SK-N-SH treated with all-trans-retinoic acid at 6 μM for 48 hours (cell line): ENCODE measurements around the gene SCGB1C2.

Experiments
- ATAC-seq: fragments of 200-7000 bp; cut with Tn5 transposase; 3 replicates; pipeline ENCODE4 v1.9.1; 2020; ENCODE audit warnings: mild to moderate bottlenecking, moderate library complexity
- ARNTL ChIP-seq: fragments of 450-650 bp; formaldehyde crosslinking; IDR thresholded peaks from 2 replicates; pipeline ENCODE4 v1.5.0; 2020; ENCODE audit warnings: low read depth, mild to moderate bottlenecking, moderate library complexity, borderline replicate concordance
- BACH2 ChIP-seq: fragments of 250-450 bp; sonication (Bioruptor Pico); IDR thresholded peaks from 2 replicates; pipeline ENCODE4 v1.9.0; 2021; ENCODE audit warnings: mild to moderate bottlenecking, borderline replicate concordance
- CREB5 ChIP-seq: fragments of 250-450 bp; sonication (Bioruptor Pico); IDR thresholded peaks from 2 replicates; pipeline ENCODE4 v1.5.1; 2020; ENCODE audit warnings: low read depth, mild to moderate bottlenecking, moderate library complexity
- CSDC2 ChIP-seq: fragments of 250-450 bp; sonication (Bioruptor Pico); IDR thresholded peaks from 2 replicates; pipeline ENCODE4 v1.5.0; 2020; ENCODE audit warnings: mild to moderate bottlenecking, moderate library complexity
- CSRNP3 ChIP-seq: fragments of 250-450 bp; sonication (Bioruptor Pico); IDR thresholded peaks from 2 replicates; pipeline ENCODE4 v1.5.1; 2021; ENCODE audit warnings: mild to moderate bottlenecking, moderate library complexity
- ESRRG ChIP-seq: fragments of 250-450 bp; sonication (Bioruptor Pico); IDR thresholded peaks from 2 replicates; pipeline ENCODE4 v1.6.1; 2021; ENCODE audit warnings: mild to moderate bottlenecking
- GLIS3 ChIP-seq: fragments of 250-450 bp; sonication (Bioruptor Pico); IDR thresholded peaks from 2 replicates; pipeline ENCODE4 v1.5.0; 2020; ENCODE audit warnings: mild to moderate bottlenecking, moderate library complexity
- ISL1 ChIP-seq: fragments of 250-450 bp; sonication (Bioruptor Pico); IDR thresholded peaks from 2 replicates; pipeline ENCODE4 v2.1.2; 2022; ENCODE audit warnings: mild to moderate bottlenecking, moderate library complexity
- OSR1 ChIP-seq: fragments of 250-450 bp; sonication (Bioruptor Pico); IDR thresholded peaks from 2 replicates; pipeline ENCODE4 v1.8.0; 2022; ENCODE audit warnings: moderate library complexity, mild to moderate bottlenecking, inconsistent platforms
- PATZ1 ChIP-seq: fragments of 250-450 bp; sonication (Bioruptor Pico); IDR thresholded peaks from 2 replicates; pipeline ENCODE4 v1.8.0; 2020; ENCODE audit warnings: mild to moderate bottlenecking, moderate library complexity, borderline replicate concordance
- RARB ChIP-seq: fragments of 250-450 bp; sonication (Bioruptor Pico); IDR thresholded peaks from 2 replicates; pipeline ENCODE4 v1.8.0; 2021; ENCODE audit warnings: mild to moderate bottlenecking, moderate library complexity
- SNAI2 ChIP-seq: fragments of 250-450 bp; sonication (Bioruptor Pico); IDR thresholded peaks from 2 replicates; pipeline ENCODE4 v1.5.0; 2020; ENCODE audit warnings: mild to moderate bottlenecking, moderate library complexity
- TCF4 ChIP-seq: fragments of 250-450 bp; sonication (Bioruptor Pico); IDR thresholded peaks from 2 replicates; pipeline ENCODE4 v1.8.0; 2021; ENCODE audit warnings: mild to moderate bottlenecking, moderate library complexity, borderline replicate concordance
- TOX ChIP-seq: fragments of 250-450 bp; sonication (Bioruptor Pico); IDR thresholded peaks from 2 replicates; pipeline ENCODE4 v1.8.0; 2021; ENCODE audit warnings: mild to moderate bottlenecking, moderate library complexity, borderline replicate concordance
- ZC3H10 ChIP-seq: fragments of 250-450 bp; sonication (Bioruptor Pico); IDR thresholded peaks from 2 replicates; pipeline ENCODE4 v1.5.1; 2021; ENCODE audit warnings: mild to moderate bottlenecking, moderate library complexity
- ZFP3 ChIP-seq: fragments of 250-450 bp; sonication (Bioruptor Pico); IDR thresholded peaks from 2 replicates; pipeline ENCODE4 v1.5.0; 2020; ENCODE audit warnings: mild to moderate bottlenecking, moderate library complexity
- ZFP30 ChIP-seq: fragments of 450-650 bp; formaldehyde crosslinking; IDR thresholded peaks from 2 replicates; pipeline ENCODE4 v1.5.0; 2022; ENCODE audit warnings: mild to moderate bottlenecking, moderate library complexity
- ZNF565 ChIP-seq: fragments of 450-650 bp; formaldehyde crosslinking; conservative IDR thresholded peaks from 2 replicates; pipeline ENCODE4 v1.5.0; 2020; ENCODE audit warnings: low read depth, mild to moderate bottlenecking, moderate library complexity
- ZNF70 ChIP-seq: fragments of 450-650 bp; formaldehyde crosslinking; IDR thresholded peaks from 2 replicates; pipeline ENCODE4 v1.5.0; 2020; ENCODE audit warnings: mild to moderate bottlenecking, moderate library complexity
- ZNF8 ChIP-seq: fragments of 450-650 bp; formaldehyde crosslinking; IDR thresholded peaks from 2 replicates; pipeline ENCODE4 v1.5.0; 2020; ENCODE audit warnings: mild to moderate bottlenecking, moderate library complexity
- TF ChIP-seq, protein P1 (sequence below): fragments of 250-450 bp; sonication (Bioruptor Pico); IDR thresholded peaks from 2 replicates; pipeline ENCODE4 v1.5.0; 2020; ENCODE audit warnings: mild to moderate bottlenecking, moderate library complexity
- TF ChIP-seq, protein P2 (sequence below): fragments of 250-450 bp; sonication (Bioruptor Pico); IDR thresholded peaks from 2 replicates; pipeline ENCODE4 v1.8.0; 2021; ENCODE audit warnings: low read depth, mild to moderate bottlenecking, moderate library complexity, borderline replicate concordance

Gene SCGB1C2

GRCh38 chr17:146983-147761 lies 9.8 kb downstream of the SCGB1C2 start:
- TF ChIP-seq RARB (CRISPR knock-in tag) (no peak), SNAI2 (CRISPR knock-in tag) (no peak), ZNF70 (CRISPR knock-in tag) (no peak), OSR1 (CRISPR knock-in tag) (no peak), ZNF565 (CRISPR knock-in tag) (no peak), ZNF8 (CRISPR knock-in tag) (no peak), BACH2 (CRISPR knock-in tag) (no peak)
- TF ChIP-seq, protein P1, sequence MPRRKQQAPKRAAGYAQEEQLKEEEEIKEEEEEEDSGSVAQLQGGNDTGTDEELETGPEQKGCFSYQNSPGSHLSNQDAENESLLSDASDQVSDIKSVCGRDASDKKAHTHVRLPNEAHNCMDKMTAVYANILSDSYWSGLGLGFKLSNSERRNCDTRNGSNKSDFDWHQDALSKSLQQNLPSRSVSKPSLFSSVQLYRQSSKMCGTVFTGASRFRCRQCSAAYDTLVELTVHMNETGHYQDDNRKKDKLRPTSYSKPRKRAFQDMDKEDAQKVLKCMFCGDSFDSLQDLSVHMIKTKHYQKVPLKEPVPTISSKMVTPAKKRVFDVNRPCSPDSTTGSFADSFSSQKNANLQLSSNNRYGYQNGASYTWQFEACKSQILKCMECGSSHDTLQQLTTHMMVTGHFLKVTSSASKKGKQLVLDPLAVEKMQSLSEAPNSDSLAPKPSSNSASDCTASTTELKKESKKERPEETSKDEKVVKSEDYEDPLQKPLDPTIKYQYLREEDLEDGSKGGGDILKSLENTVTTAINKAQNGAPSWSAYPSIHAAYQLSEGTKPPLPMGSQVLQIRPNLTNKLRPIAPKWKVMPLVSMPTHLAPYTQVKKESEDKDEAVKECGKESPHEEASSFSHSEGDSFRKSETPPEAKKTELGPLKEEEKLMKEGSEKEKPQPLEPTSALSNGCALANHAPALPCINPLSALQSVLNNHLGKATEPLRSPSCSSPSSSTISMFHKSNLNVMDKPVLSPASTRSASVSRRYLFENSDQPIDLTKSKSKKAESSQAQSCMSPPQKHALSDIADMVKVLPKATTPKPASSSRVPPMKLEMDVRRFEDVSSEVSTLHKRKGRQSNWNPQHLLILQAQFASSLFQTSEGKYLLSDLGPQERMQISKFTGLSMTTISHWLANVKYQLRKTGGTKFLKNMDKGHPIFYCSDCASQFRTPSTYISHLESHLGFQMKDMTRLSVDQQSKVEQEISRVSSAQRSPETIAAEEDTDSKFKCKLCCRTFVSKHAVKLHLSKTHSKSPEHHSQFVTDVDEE (CRISPR knock-in tag) = no peak
- no peak for ATAC-seq

- ATAC-seq = no peak
- TF ChIP-seq SNAI2 (CRISPR knock-in tag) = no peak
- TF ChIP-seq ARNTL = no peak
- no peak for TF ChIP-seq ZC3H10 (CRISPR knock-in tag)
- no peak for TF ChIP-seq CSDC2
- TF ChIP-seq RARB (CRISPR knock-in tag) = no peak
- TF ChIP-seq, protein P2, sequence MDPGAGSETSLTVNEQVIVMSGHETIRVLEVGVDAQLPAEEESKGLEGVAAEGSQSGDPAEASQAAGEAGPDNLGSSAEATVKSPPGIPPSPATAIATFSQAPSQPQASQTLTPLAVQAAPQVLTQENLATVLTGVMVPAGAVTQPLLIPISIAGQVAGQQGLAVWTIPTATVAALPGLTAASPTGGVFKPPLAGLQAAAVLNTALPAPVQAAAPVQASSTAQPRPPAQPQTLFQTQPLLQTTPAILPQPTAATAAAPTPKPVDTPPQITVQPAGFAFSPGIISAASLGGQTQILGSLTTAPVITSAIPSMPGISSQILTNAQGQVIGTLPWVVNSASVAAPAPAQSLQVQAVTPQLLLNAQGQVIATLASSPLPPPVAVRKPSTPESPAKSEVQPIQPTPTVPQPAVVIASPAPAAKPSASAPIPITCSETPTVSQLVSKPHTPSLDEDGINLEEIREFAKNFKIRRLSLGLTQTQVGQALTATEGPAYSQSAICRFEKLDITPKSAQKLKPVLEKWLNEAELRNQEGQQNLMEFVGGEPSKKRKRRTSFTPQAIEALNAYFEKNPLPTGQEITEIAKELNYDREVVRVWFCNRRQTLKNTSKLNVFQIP (CRISPR knock-in tag) = no peak
- no peak for TF ChIP-seq PATZ1 (CRISPR knock-in tag)
- no peak for TF ChIP-seq ESRRG (CRISPR knock-in tag)
These were observed 10.7 kb downstream of the SCGB1C2 start for GRCh38 chr17:147796-148740.

DNA sequence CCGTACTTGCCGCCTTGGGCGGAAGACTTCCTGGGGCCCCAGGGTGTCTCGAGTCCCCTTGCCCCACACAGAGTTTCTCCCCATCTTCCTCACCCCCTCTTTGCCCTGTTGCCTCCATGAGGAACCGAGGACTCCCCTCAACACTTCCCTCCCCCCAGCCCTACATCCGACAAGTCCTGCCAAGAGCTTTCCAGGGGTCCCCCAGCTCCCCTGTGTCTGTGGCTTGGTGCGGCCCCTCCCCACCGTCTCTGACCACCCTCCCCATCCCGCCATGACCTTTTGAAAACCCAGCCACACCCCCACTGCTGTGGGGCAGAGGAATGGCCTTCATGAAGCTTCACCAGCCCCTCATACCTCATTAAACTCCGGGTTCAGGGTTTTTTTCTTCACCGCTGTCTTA lies 11.4 kb downstream of the SCGB1C2 start:
- TF ChIP-seq PATZ1 (CRISPR knock-in tag) = no peak
- no peak for TF ChIP-seq CREB5 (CRISPR knock-in tag)
- TF ChIP-seq ZFP3 (CRISPR knock-in tag) = no peak
- TF ChIP-seq TCF4 = no peak
- TF ChIP-seq CSDC2 = no peak
- no peak for TF ChIP-seq ESRRG (CRISPR knock-in tag)
- no peak for TF ChIP-seq ZNF565 (CRISPR knock-in tag)
- no peak for TF ChIP-seq SNAI2 (CRISPR knock-in tag)
- no peak for TF ChIP-seq ISL1 (CRISPR knock-in tag)
- TF ChIP-seq CSRNP3 = no peak
- TF ChIP-seq, protein P2 (CRISPR knock-in tag) = no peak
- TF ChIP-seq RARB (CRISPR knock-in tag) = no peak
- TF ChIP-seq ZC3H10 (CRISPR knock-in tag) = no peak
- TF ChIP-seq OSR1 (CRISPR knock-in tag) = no peak
- TF ChIP-seq TOX (CRISPR knock-in tag) = no peak
- TF ChIP-seq ZNF8 (CRISPR knock-in tag) = no peak
- TF ChIP-seq ZFP30 (CRISPR knock-in tag) = no peak
- no peak for TF ChIP-seq BACH2 (CRISPR knock-in tag)
- TF ChIP-seq ARNTL = no peak
- no peak for TF ChIP-seq GLIS3 (CRISPR knock-in tag)
- no peak for ATAC-seq
